ENCODE measurements around the gene ST7.

Gene ST7

DNA sequence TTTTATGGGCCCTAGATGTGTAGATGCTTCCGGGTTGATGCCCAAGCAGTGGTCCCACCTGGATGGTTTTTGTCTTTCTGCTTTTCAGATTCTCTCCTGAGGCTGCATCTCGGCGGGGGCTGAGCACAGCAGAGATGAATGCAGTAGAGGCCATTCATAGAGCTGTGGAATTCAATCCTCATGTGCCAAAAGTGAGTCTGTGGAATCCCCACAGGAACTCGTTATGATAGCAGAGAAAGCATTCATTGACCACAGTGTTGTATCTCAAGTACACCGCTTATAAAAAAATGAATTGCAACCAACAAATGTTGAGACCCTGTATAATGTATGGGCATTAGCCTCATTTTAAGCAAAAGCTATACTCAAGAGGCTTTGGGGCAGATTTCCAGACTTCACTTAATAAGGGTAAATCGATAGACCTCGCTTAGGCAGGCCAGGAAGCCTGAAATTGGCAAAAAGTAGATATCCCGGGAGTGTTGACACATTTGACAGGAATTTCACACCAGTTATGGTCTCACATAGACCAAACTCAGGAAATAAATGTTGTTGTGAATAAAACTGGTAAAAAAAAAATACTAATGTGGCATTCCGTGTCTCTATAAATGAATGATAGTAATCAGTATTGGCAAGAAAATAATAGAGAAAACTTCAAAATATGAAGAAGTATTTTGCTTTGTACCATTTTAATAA lies 237.6 kb downstream of the ST7 start:
- H3K4me3 ChIP-seq (ENCODE audit: low read depth, low read length): no peak overlapping the region
- TF ChIP-seq, protein P1, sequence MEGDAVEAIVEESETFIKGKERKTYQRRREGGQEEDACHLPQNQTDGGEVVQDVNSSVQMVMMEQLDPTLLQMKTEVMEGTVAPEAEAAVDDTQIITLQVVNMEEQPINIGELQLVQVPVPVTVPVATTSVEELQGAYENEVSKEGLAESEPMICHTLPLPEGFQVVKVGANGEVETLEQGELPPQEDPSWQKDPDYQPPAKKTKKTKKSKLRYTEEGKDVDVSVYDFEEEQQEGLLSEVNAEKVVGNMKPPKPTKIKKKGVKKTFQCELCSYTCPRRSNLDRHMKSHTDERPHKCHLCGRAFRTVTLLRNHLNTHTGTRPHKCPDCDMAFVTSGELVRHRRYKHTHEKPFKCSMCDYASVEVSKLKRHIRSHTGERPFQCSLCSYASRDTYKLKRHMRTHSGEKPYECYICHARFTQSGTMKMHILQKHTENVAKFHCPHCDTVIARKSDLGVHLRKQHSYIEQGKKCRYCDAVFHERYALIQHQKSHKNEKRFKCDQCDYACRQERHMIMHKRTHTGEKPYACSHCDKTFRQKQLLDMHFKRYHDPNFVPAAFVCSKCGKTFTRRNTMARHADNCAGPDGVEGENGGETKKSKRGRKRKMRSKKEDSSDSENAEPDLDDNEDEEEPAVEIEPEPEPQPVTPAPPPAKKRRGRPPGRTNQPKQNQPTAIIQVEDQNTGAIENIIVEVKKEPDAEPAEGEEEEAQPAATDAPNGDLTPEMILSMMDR (IDR thresholded peaks at IDR 0.05; ENCODE audit: low read depth, low read length, missing control alignments): no peak
- in situ Hi-C loops (cut with HindIII; ENCODE audit: low sequenced_read_pairs): no loop called here
- DNase-seq (ENCODE audit: low read depth): no peak

DNA sequence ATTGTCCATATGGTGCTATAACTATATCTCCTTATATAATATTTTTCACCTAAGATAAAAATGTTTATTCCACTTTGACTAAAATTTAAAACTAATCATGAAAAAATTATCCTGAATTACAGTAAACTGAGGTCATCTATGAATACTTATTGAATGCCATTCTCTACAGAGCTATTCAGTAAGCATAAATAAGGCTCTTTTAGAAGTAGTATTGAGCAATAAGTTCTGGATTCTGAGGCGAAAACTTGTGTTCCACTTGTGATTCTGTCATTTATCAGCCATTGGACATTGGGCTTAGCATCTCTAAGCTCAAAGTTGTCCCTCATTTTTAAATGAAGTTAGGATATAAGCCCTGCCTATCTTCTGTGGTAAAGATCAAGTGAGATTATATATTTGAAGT lies 238.8 kb downstream of the ST7 start:
- no peak overlapping the region for H3K4me3 ChIP-seq (ENCODE audit: low read depth, low read length)
- in situ Hi-C loops (cut with HindIII; ENCODE audit: low sequenced_read_pairs): no loop called here
- DNase-seq (ENCODE audit: low read depth): no peak
- TF ChIP-seq, protein P1 (IDR thresholded peaks at IDR 0.05; ENCODE audit: low read depth, low read length, missing control alignments): no peak

DNA sequence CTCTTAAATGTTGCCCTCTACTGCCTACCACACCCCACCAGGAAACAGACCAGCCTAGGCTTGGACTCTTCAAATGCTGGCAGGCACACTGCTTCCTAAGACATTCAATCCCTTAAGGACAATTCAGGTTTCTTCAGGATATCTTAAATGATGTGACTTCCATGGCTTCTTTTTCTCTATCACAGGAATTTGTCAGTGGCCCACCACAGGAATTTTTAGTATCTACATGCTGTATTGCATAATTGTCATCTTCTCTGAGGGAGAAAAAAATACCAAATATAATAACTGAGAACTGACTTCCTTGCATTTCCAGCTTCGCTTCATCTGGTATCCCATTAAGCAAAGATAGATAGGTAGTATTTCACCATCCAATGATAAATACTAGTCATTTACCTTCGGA lies 240.3 kb downstream of the ST7 start:
- no peak overlapping the region for H3K4me3 ChIP-seq (ENCODE audit: low read depth, low read length)
- TF ChIP-seq, protein P1 (IDR thresholded peaks at IDR 0.05; ENCODE audit: low read depth, low read length, missing control alignments): no peak
- in situ Hi-C loops (cut with HindIII; ENCODE audit: low sequenced_read_pairs): no loop called here
- no peak for DNase-seq (ENCODE audit: low read depth)

DNA sequence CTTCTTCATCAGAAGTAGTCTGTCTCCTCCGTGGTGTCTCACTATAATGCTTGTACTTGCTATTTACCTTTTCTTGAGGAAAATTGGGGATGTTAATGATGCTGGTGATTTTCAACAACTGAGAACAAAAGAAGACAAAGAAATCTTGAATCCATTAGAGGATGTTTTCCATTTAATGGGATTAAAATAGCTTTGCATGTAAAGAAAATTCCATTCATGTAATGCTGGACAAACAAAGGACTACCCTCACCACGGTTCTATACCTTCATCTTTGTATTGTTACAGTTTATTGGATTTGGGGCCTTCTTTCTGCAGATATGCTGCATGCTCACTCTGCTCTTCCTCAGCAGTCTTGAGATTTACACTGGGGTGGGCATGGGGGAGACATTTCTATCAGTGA lies 241.1 kb downstream of the ST7 start:
- no peak for DNase-seq (ENCODE audit: low read depth)
- in situ Hi-C loops (cut with HindIII; ENCODE audit: low sequenced_read_pairs): no loop called here
- TF ChIP-seq, protein P1 (IDR thresholded peaks at IDR 0.05; ENCODE audit: low read depth, low read length, missing control alignments): no peak
- no peak overlapping the region for H3K4me3 ChIP-seq (ENCODE audit: low read depth, low read length)

DNA sequence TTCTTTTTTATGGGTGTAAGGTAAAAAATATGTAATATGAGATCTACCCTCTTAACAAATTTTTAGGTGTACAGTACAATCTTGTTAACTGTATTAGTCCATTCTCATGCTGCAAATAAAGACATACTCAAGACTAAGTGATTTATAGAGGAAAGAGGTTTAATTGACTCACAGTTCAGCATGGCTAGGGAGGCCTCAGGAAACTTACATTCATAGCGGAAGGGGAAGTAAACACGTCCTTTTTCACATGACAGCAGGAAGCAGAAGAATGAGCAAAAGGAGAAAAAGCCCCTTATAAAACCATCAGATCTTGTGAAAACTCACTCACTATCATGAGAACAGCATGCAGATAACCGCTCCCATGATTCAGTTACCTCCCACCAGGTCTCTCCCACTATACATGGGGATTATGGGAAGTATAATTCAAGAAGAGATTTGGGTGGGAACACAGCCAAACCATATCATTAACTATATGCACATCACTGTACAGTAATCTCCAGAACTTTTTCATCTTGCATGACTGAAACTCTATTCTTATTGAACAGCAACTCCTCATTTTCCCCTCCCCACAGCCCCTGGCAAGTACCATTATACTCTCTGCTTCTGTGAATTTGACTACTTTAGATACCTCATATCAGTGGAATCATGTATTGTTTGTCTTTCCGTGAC lies 242.2 kb downstream of the ST7 start:
- no peak overlapping the region for H3K4me3 ChIP-seq (ENCODE audit: low read depth, low read length)
- in situ Hi-C loops (cut with HindIII; ENCODE audit: low sequenced_read_pairs): no loop called here
- TF ChIP-seq, protein P1 (IDR thresholded peaks at IDR 0.05; ENCODE audit: low read depth, low read length, missing control alignments): no peak
- DNase-seq (ENCODE audit: low read depth): no peak

DNA sequence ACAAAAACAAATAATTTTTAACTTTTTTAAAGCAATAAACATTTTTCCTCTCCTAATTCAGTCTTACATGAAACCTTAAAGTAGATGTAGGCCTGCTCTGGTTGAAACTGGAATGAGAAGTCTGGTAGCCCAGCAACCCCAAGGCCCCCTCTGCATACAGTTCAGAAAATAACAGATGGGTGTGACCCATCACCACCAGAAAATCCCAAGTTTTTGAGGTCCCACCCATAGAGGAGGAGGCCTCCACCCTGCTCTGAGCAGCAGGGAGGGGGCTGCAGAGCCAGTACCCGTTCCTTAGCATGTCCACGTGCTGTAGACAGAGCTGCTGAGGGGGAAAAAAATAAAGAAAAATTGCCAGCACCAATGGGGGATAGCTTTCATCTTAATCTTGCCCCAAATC lies 246.8 kb downstream of the ST7 start:
- H3K4me3 ChIP-seq (ENCODE audit: low read depth, low read length): no peak overlapping the region
- TF ChIP-seq, protein P1 (IDR thresholded peaks at IDR 0.05; ENCODE audit: low read depth, low read length, missing control alignments): no peak
- DNase-seq (ENCODE audit: low read depth): no peak
- in situ Hi-C loops (cut with HindIII; ENCODE audit: low sequenced_read_pairs): no loop called here
